Stimulated activated CD4-positive, alpha-beta T cell treated with anti-CD3 and anti-CD28 coated beads, Interleukin-12 subunit alpha, Interleukin-12 subunit beta, amount 100 ng/mL, for 24 hours (primary cell): ENCODE results near the gene OR6K2.
"Not testable (repeated sequence)": the region's sequence is repeated elsewhere in the genome, so short reads cannot be mapped to it uniquely, and the experiment has no call there.

ENCODE experiments used
- DNase-seq, 2 experiments: peaks; one replicate each; pipeline ENCODE4 v3.0.0-alpha.2; 2020; ENCODE audit warnings: low read depth in 2 of 2

The OR6K2 gene

DNA sequence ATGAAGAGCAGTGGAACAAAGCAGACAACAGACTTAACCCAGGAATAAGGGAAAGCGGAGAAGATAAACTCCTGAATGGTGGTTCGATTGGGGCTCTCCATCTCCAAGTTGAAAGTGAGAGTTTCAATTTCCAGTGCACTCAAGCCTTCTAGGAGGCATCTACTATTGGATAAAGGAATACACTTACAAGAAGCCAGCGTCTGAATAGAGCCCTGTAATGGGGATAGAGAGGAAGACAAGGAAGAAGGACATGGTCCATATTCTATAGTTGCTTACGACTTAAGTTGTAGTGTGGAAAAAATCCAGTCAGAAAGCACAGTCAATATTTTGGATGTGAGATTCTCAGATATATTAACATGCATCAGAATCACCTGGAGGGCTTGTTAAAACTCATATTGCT, at the start of gene OR6K2:
OR6K2 (minus strand) TSS at position 101 of the 400 bp plus-strand sequence; CDS start at position 101, 0 bp downstream.
- no peak for DNase-seq

- DNase-seq: no peak
Observed at GRCh38 chr1:158735848-158736247, 35.4 kb upstream of the OR6K2 start.

DNA sequence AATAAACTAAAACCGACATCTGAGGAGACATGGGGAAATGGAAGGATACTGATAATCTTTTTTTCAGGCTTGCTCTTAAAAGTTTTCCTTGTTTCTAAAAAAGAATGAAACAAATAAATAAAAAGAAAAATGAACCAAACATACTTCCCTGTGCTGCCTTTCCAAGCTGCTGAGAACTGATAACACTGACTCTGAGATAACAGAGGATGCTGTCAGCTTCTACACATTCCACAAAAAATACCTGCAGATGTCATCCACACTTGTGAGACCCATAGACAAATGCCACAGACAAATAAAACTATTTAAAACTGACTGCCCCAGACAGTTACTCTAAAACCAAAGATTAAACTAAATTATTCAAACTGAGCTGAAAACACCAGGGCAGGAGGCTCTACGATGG, 32.1 kb upstream of the OR6K2 start:
- DNase-seq: no peak

GRCh38 chr1:158731707-158732106, 31.3 kb upstream of the OR6K2 start:
- no peak for DNase-seq

DNA sequence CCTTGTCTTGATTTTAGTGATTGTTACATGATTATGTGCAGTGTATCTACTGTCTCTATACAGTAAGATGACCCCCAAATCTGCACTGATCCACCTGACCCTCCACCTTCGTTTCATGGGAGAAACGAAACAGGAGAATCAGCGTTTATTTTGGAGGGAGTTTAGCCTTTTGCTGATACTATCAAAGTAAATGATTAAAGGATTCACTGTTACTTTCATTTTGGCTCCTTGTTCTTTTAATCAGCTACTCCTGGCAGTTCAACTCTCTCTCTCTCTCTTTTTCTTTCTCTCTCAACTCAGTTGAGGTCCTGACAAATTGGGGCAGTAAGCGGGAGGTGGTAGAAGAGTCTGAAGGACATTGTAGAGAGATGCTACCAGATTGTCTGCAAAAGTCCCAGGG, 30.0 kb upstream of the OR6K2 start:
- no peak for DNase-seq

- no peak for DNase-seq
Observed at GRCh38 chr1:158728510-158729225, 28.2 kb upstream of the OR6K2 start.

- DNase-seq: no peak
Observed at GRCh38 chr1:158724442-158724841, 24.0 kb upstream of the OR6K2 start.

DNA sequence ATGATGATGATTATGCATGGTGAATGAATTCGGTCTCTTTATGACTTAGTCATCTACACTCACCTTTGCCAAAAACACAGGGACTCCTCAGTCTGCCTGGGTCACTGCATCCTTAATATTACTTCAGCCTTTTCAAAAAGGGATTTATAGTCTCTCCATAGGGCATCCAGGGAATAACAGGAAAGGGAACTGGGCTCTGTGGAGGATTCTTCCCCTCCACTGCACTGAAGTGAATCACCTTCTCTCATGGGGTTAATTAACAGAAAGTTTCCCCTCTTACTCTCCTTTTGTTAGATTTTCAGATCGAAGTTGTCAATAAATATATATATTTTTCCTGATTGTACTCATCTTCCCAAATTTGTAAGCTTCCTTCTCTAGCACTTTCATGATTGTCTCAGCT, 20.2 kb upstream of the OR6K2 start, which contains the start of gene OR6K3:
OR6K3 (minus strand) TSS at position 101 of the 400 bp plus-strand sequence. CDS start 2,605 bp downstream, outside the sequence.
- DNase-seq: no peak

- DNase-seq: no peak
Observed at GRCh38 chr1:158719664-158720063, 19.2 kb upstream of the OR6K2 start.

DNA sequence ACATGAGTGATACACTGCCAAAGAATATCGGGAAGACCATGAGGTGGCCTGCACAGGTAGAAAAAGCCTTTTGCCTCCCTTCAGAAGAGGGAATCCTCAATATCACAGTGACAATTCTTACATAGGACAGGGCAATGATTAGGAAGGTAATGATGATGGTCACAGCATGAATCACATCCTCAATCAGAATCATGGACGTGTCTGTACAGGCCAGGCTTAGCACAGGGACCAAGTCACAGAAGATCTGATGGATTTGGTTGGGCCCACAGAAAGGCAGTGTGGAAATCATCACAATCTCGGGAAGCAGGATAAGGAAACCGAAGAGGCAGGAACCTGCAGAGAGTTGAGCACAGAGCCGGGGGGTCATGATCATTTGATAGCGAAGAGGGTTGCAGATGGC, 16.9 kb upstream of the OR6K2 start:
- DNase-seq: no peak

GRCh38 chr1:158716335-158716734, 15.9 kb upstream of the OR6K2 start:
- no peak for DNase-seq

DNA sequence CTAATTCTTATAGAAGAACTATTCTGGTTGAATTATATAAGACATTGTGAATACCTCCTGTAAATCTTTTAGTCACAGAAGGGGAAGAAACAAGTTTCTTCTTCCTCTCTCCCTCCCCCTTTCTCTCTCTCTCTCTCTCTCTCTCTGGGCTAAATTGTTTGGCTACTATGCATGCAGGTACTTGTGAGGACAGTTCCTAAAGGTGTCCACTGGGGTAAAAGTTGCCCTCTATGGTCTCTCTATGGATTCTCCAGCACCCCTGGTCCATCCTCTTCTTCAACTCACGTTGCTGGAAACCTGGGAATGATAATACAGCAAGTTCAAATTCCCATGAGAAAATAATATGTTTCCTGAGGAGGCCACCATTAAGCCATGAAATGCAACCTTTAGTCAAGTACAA, 14.3 kb upstream of the OR6K2 start:
- DNase-seq: no peak

DNA sequence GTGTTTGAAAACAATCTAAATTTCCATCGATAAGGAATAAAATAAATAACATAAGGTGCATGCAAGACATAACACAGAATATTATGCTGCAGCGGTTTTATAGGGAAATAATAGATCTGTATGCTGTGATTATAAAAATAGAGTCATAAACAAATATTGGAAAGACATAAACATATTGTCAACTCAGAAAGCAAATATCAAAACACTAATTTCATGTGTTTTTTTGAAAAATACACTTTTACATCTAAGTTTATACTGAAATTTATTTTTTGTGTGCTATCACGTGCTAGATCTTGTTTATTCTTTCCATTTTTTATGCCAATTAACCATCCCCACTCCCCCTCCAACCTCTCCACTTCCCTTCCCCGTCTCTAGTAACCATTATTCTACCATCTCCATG, 10.6 kb upstream of the OR6K2 start:
- no peak for DNase-seq

- no peak for DNase-seq
Observed at GRCh38 chr1:158706096-158706495, 5.6 kb upstream of the OR6K2 start.

GRCh38 chr1:158694596-158694995, 5.9 kb downstream of the OR6K2 start:
- DNase-seq: no peak

DNA sequence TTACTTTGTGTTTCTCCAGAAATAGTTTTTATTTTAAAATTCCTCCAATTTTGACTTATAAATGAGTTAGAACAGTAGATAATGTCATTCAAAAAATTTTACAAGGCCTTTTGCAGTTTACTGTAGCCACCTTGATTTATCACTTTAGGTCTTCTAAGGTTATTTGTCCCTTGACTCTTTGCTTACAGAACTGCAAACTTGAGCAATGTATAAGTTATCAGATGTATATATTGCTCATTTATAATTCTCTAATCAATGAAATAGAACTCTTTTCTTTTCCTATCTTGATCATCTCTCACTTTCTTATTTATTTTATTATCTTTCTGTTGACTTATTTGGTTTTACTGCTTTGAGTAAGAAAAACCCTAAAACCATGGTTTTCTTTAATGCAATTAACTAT, 8.1 kb downstream of the OR6K2 start:
- no peak for DNase-seq

GRCh38 chr1:158691907-158692306, 8.5 kb downstream of the OR6K2 start:
- DNase-seq: no peak

GRCh38 chr1:158691149-158691548, 9.3 kb downstream of the OR6K2 start:
- not testable (repeated sequence) for DNase-seq

- DNase-seq: no peak
Observed at GRCh38 chr1:158689875-158690274, 10.6 kb downstream of the OR6K2 start.

DNA sequence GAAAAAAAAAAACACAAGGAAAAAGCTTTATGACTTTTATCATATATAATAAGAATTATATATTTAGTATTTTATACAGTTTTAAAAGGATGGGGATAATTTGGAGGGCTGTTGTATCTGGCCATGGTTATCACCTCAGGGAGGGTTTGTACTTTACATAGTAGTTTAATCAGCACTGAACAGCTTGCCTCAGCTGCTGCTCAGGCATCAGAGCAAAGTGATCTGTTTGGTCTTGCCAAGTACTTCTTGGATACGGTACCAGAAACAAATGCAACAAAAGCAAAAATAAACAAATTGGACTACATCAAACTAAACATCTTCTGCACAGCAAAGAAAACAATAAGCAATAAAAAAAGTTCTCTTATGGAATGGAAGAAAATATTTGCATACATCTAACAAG, 11.3 kb downstream of the OR6K2 start:
- no peak for DNase-seq

DNA sequence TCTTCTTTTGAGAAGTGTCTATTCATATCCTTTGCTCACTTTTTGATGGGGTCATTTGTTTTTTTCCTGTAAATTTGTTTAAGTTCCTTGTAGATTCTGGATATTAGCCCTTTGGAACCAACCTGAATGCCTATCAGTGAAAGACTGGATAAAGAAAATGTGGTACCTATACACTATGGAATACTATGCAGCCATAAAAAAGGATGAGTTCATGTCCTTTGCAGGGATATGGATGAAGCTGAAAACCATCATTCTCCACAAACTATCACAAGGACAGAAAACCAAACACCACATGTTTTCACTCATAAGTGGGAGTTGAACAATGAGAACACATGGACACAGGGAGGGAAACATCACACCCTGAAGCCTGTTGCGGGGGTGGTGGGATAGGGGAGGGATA, 12.1 kb downstream of the OR6K2 start:
- not testable (repeated sequence) for DNase-seq

DNA sequence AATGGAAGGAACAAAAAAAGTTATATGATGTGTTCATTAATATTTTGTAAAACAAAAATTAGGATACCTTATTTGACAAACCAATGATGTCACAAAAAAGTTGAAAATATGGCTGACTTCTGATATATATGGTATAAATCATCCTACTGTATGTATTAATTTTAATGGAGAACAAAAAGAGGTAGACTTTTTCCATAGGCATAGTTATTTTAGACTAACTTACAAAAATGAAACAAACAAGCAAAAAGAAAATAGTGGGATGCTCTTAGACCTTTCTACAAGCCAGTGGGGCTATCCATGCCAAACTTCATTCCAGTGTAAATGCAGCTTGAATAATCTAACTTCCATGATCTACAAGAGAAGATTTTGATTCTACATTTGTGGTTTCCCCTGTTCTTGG, 13.4 kb downstream of the OR6K2 start:
- no peak for DNase-seq

GRCh38 chr1:158686111-158687009, 14.1 kb downstream of the OR6K2 start, which contains the start of gene SPTA1:
TSS of gene SPTA1 (minus strand) at chr1:158686715. CDS start at chr1:158686517, 198 bp downstream.
- no peak for DNase-seq
